ENCODE measurements around the gene PITPNM1.
"Not testable (repeated sequence)": the region's sequence is repeated elsewhere in the genome, so short reads cannot be mapped to it uniquely, and the experiment has no call there.

Gene PITPNM1

GRCh38 chr11:67504950-67505581 lies at the start of gene PITPNM1:
Gene PITPNM1, minus strand, starts transcription at chr11:67505363. Its CDS starts 1,183 bp downstream, at chr11:67504180.
- no peak for TF ChIP-seq CTCF (IDR thresholded peaks at IDR 0.05; ENCODE audit: control extremely low read depth, extremely low read depth, low read depth, missing control alignments)
- peak; percentile 89 for DNase-seq (ENCODE audit: extremely low spot score)
- ChIA-PET CTCF (interaction anchor here (0.6 to 1.7 kb wide), 19 partner anchors 12 to 154 kb away, joined by 3 to 15 read pairs (median 4); partner anchors contain the start of genes AIP, PPP1CA, PTPRCAP and RAD9A), POLR2A (interaction anchor here (0.5 kb wide), 1 partner anchor 62 kb away, joined by 4 read pairs; the partner anchor contains the start of gene CORO1B)

- DNase-seq (ENCODE audit: extremely low spot score); CTCF ChIA-PET; POLR2A ChIA-PET: not testable (repeated sequence)
These were observed 46.5 kb upstream of the PITPNM1 start for GRCh38 chr11:67551697-67552096.

- DNase-seq (ENCODE audit: extremely low spot score), result no peak
- no peak for TF ChIP-seq CTCF (IDR thresholded peaks at IDR 0.05; ENCODE audit: control extremely low read depth, extremely low read depth, low read depth, missing control alignments)
- ChIA-PET CTCF (no interaction called here), POLR2A (no interaction called here)
These were observed 46.0 kb upstream of the PITPNM1 start for GRCh38 chr11:67551127-67551526.

GRCh38 chr11:67548555-67549110 lies 43.5 kb upstream of the PITPNM1 start:
- CTCF ChIA-PET, result no interaction called here
- no peak for DNase-seq (ENCODE audit: extremely low spot score)
- no peak for TF ChIP-seq CTCF (IDR thresholded peaks at IDR 0.05; ENCODE audit: control extremely low read depth, extremely low read depth, low read depth, missing control alignments)
- POLR2A ChIA-PET, result no interaction called here

- CTCF ChIA-PET; DNase-seq (ENCODE audit: extremely low spot score); POLR2A ChIA-PET: not testable (repeated sequence)
These were observed 42.9 kb upstream of the PITPNM1 start for GRCh38 chr11:67548112-67548511.

GRCh38 chr11:67545280-67545679 lies 40.1 kb upstream of the PITPNM1 start:
- POLR2A ChIA-PET, result no interaction called here
- no peak for TF ChIP-seq CTCF (IDR thresholded peaks at IDR 0.05; ENCODE audit: control extremely low read depth, extremely low read depth, low read depth, missing control alignments)
- no peak for DNase-seq (ENCODE audit: extremely low spot score)
- CTCF ChIA-PET, result interaction anchor here (0.9 to 2.8 kb wide), 2 partner anchors 8 to 15 kb away, joined by 3 to 9 read pairs; no protein-coding TSS in a partner anchor

GRCh38 chr11:67544616-67545242 lies 39.6 kb upstream of the PITPNM1 start:
- ChIA-PET CTCF (interaction anchor here (2.8 kb wide), 1 partner anchor 8 kb away, joined by 9 read pairs; no protein-coding TSS in a partner anchor), POLR2A (no interaction called here)
- TF ChIP-seq CTCF (IDR thresholded peaks at IDR 0.05; ENCODE audit: control extremely low read depth, extremely low read depth, low read depth, missing control alignments), result no peak
- no peak for DNase-seq (ENCODE audit: extremely low spot score)

Measured in GM10248 (cell line).